IPS-18a (cell line): ENCODE results near the gene FTO.

Source experiments
- H3K27ac ChIP-seq: one replicate; pipeline ENCODE4 v1.5.1; 2013; ENCODE audit warnings: low read length
- H3K27me3 ChIP-seq: one replicate; pipeline ENCODE4 v1.6.1; 2013; ENCODE audit warnings: mild to moderate bottlenecking, low read length; ENCODE audit not compliant: control insufficient read depth, insufficient read depth
- H3K36me3 ChIP-seq: one replicate; pipeline ENCODE4 v1.6.1; 2013; ENCODE audit warnings: low read depth, low read length; ENCODE audit not compliant: control insufficient read depth
- H3K4me1 ChIP-seq: one replicate; pipeline ENCODE4 v1.6.1; 2013; ENCODE audit warnings: low read depth, low read length; ENCODE audit not compliant: control insufficient read depth
- H3K4me3 ChIP-seq: one replicate; pipeline ENCODE4 v1.5.1; 2013; ENCODE audit warnings: low read length
- H3K9ac ChIP-seq: one replicate; pipeline ENCODE4 v1.6.1; 2013; ENCODE audit warnings: mild to moderate bottlenecking, low read length, moderate library complexity
- H3K9me3 ChIP-seq: one replicate; pipeline ENCODE4 v1.6.1; 2013; ENCODE audit warnings: low read depth, low read length; ENCODE audit not compliant: control insufficient read depth

The FTO gene

GRCh38 chr16:54136276-54136625 is 432.3 kb downstream of the FTO start:
- no peaks in the 10 kb centered on the region for H3K27me3 ChIP-seq
- H3K27ac ChIP-seq: no peak overlapping the region
- no peaks in the 10 kb centered on the region for H3K4me1 ChIP-seq
- no peaks in the 10 kb centered on the region for H3K9me3 ChIP-seq
- H3K4me3 ChIP-seq: no peak overlapping the region
- no peak overlapping the region for H3K9ac ChIP-seq
- no peaks in the 10 kb centered on the region for H3K36me3 ChIP-seq

GRCh38 chr16:54140057-54140787 is 436.3 kb downstream of the FTO start:
- H3K4me1 ChIP-seq: no peaks in the 10 kb centered on the region
- H3K9ac ChIP-seq: no peak overlapping the region
- no peak overlapping the region for H3K27ac ChIP-seq
- H3K27me3 ChIP-seq: no peaks in the 10 kb centered on the region
- no peak overlapping the region for H3K4me3 ChIP-seq
- H3K9me3 ChIP-seq: no peaks in the 10 kb centered on the region
- H3K36me3 ChIP-seq: no peaks in the 10 kb centered on the region

GRCh38 chr16:54140788-54141136 is 436.8 kb downstream of the FTO start:
- Histone ChIP-seq H3K9ac (no peak overlapping the region), H3K36me3 (no peaks in the 10 kb centered on the region), H3K27me3 (no peaks in the 10 kb centered on the region), H3K27ac (no peak overlapping the region), H3K4me3 (no peak overlapping the region), H3K4me1 (no peaks in the 10 kb centered on the region), H3K9me3 (no peaks in the 10 kb centered on the region)

- Histone ChIP-seq H3K36me3 (no peaks in the 10 kb centered on the region), H3K27ac (no peak overlapping the region), H3K27me3 (no peaks in the 10 kb centered on the region), H3K4me3 (no peak overlapping the region), H3K9ac (no peak overlapping the region), H3K9me3 (no peaks in the 10 kb centered on the region), H3K4me1 (no peaks in the 10 kb centered on the region)
Observed at GRCh38 chr16:54142787-54143186, 438.8 kb downstream of the FTO start.

GRCh38 chr16:54143410-54143809 is 439.5 kb downstream of the FTO start:
- H3K27me3 ChIP-seq: no peaks in the 10 kb centered on the region
- no peaks in the 10 kb centered on the region for H3K36me3 ChIP-seq
- no peak overlapping the region for H3K27ac ChIP-seq
- H3K4me3 ChIP-seq: no peak overlapping the region
- H3K9me3 ChIP-seq: no peaks in the 10 kb centered on the region
- H3K9ac ChIP-seq: no peak overlapping the region
- H3K4me1 ChIP-seq: no peaks in the 10 kb centered on the region

GRCh38 chr16:54143934-54144571 is 440.1 kb downstream of the FTO start:
- H3K27ac ChIP-seq: no peak overlapping the region
- no peak overlapping the region for H3K9ac ChIP-seq
- H3K36me3 ChIP-seq: no peaks in the 10 kb centered on the region
- H3K9me3 ChIP-seq: no peaks in the 10 kb centered on the region
- no peaks in the 10 kb centered on the region for H3K4me1 ChIP-seq
- H3K27me3 ChIP-seq: no peaks in the 10 kb centered on the region
- no peak overlapping the region for H3K4me3 ChIP-seq

- Histone ChIP-seq H3K9ac (no peak overlapping the region), H3K4me1 (no peaks in the 10 kb centered on the region), H3K4me3 (no peak overlapping the region), H3K9me3 (no peaks in the 10 kb centered on the region), H3K27ac (no peak overlapping the region), H3K27me3 (no peaks in the 10 kb centered on the region), H3K36me3 (no peaks in the 10 kb centered on the region)
Observed at GRCh38 chr16:54144572-54144947, 440.6 kb downstream of the FTO start.

GRCh38 chr16:54145881-54146280 is 441.9 kb downstream of the FTO start:
- Histone ChIP-seq H3K9ac (no peak overlapping the region), H3K4me1 (no peaks in the 10 kb centered on the region), H3K36me3 (no peaks in the 10 kb centered on the region), H3K9me3 (no peaks in the 10 kb centered on the region), H3K27ac (no peak overlapping the region), H3K27me3 (no peaks in the 10 kb centered on the region), H3K4me3 (no peak overlapping the region)

- Histone ChIP-seq H3K27me3 (no peaks in the 10 kb centered on the region), H3K9ac (no peak overlapping the region), H3K36me3 (no peaks in the 10 kb centered on the region), H3K9me3 (no peaks in the 10 kb centered on the region), H3K27ac (no peak overlapping the region), H3K4me3 (no peak overlapping the region), H3K4me1 (peaks cover 6% of the 10 kb centered on the region)
Observed at GRCh38 chr16:54148974-54149373, 445.0 kb downstream of the FTO start.

GRCh38 chr16:54150861-54151260 is 446.9 kb downstream of the FTO start:
- Histone ChIP-seq H3K27me3 (no peaks in the 10 kb centered on the region), H3K9me3 (no peaks in the 10 kb centered on the region), H3K9ac (no peak overlapping the region), H3K4me3 (no peak overlapping the region), H3K27ac (no peak overlapping the region), H3K4me1 (peaks cover 6% of the 10 kb centered on the region), H3K36me3 (no peaks in the 10 kb centered on the region)

GRCh38 chr16:54152362-54153239 is 448.6 kb downstream of the FTO start:
- H3K9ac ChIP-seq: no peak overlapping the region

More at GRCh38 chr16:54152362-54153239, 448.6 kb downstream of the FTO start:
- Histone ChIP-seq H3K36me3 (no peaks in the 10 kb centered on the region), H3K4me3 (no peak overlapping the region), H3K27me3 (no peaks in the 10 kb centered on the region), H3K27ac (no peak overlapping the region), H3K9me3 (no peaks in the 10 kb centered on the region), H3K4me1 (peaks cover 6% of the 10 kb centered on the region)
